Measurements from ENCODE around the gene TUT1. TPM values are rescaled to one million over a fixed set of nuclear protein-coding genes. Genes with fewer than 3 reads are reported as not detected.

The TUT1 gene
- 10.5 and 11.9 TPM in 2 replicates for total RNA-seq

GRCh38 chr11:62591448-62592145, at the start of gene TUT1:
TSS of gene TUT1 (minus strand) at chr11:62591523. CDS start at chr11:62591485, 38 bp downstream.

GRCh38 chr11:62621567-62622470, 30.5 kb upstream of the TUT1 start, which contains the start of gene B3GAT3:
TSS of gene B3GAT3 (minus strand) at chr11:62621986. CDS start at chr11:62621947, 39 bp downstream.

GRCh38 chr11:62612366-62613290, 21.3 kb upstream of the TUT1 start, which contains the start of the genes EML3 and ROM1:
TSS of gene EML3 (minus strand) at chr11:62612775. CDS start at chr11:62612457, 318 bp downstream.
TSS of gene ROM1 (plus strand) at chr11:62613257. CDS start at chr11:62613282, 25 bp downstream.

GRCh38 chr11:62601372-62602140, 10.2 kb upstream of the TUT1 start, which contains the start of gene MTA2:
TSS of gene MTA2 (minus strand) at chr11:62601865. CDS start at chr11:62601450, 415 bp downstream.

GRCh38 chr11:62573592-62574362, 17.5 kb downstream of the TUT1 start, which contains the start of gene EEF1G:
TSS of gene EEF1G (minus strand) at chr11:62573891. CDS start at chr11:62573842, 49 bp downstream.

GRCh38 chr11:62546244-62546928, 44.9 kb downstream of the TUT1 start, which contains the start of gene AHNAK:
TSS of gene AHNAK (minus strand) at chr11:62546806. CDS start at chr11:62536098, 10,708 bp downstream.

Other genes with a start within 250 kb of the TUT1 start
- not detected in 2 replicates for gene SCGB1A1, start 172.5 kb downstream of the TUT1 start, total RNA-seq
- gene AHNAK, start 44.7 kb downstream of the TUT1 start, total RNA-seq = 438 and 502 TPM in 2 replicates
- 1,923 and 1,968 TPM in 2 replicates for gene EEF1G, start 17.6 kb downstream of the TUT1 start, total RNA-seq
- 45.8 and 56.8 TPM in 2 replicates for gene MTA2, start 10.3 kb upstream of the TUT1 start, total RNA-seq
- 50.7 and 57.5 TPM in 2 replicates for gene EML3, start 21.3 kb upstream of the TUT1 start, total RNA-seq
- gene ROM1, start 21.7 kb upstream of the TUT1 start, total RNA-seq = 24.8 and 25.3 TPM in 2 replicates
- gene B3GAT3, start 30.5 kb upstream of the TUT1 start, total RNA-seq = 30.9 and 37.1 TPM in 2 replicates
- 322 and 338 TPM in 2 replicates for gene GANAB, start 55.1 kb upstream of the TUT1 start, total RNA-seq
- 24.1 and 26.5 TPM in 2 replicates for gene INTS5, start 61.8 kb upstream of the TUT1 start, total RNA-seq
- gene C11orf98, start 73.7 kb upstream of the TUT1 start, total RNA-seq = 24.8 and 38.0 TPM in 2 replicates
- gene CSKMT, start 73.8 kb upstream of the TUT1 start, total RNA-seq = 2.4 and 3.7 TPM in 2 replicates
- gene UQCC3, start 80.2 kb upstream of the TUT1 start, total RNA-seq = 7.5 and 8.7 TPM in 2 replicates
- 4.2 and 7.4 TPM in 2 replicates for gene LBHD1, start 80.7 kb upstream of the TUT1 start, total RNA-seq
- gene UBXN1, start 87.5 kb upstream of the TUT1 start, total RNA-seq = 115 and 150 TPM in 2 replicates
- 8.5 and 15.5 TPM in 2 replicates for gene LRRN4CL, start 98.0 kb upstream of the TUT1 start, total RNA-seq
- gene BSCL2, start 115.9 kb upstream of the TUT1 start, total RNA-seq = 15.4 and 27.1 TPM in 2 replicates
- not detected in 2 replicates for gene GNG3, start 116.2 kb upstream of the TUT1 start, total RNA-seq
- 18.1 and 23.8 TPM in 2 replicates for gene HNRNPUL2, start 135.9 kb upstream of the TUT1 start, total RNA-seq
- gene TTC9C, start 137.0 kb upstream of the TUT1 start, total RNA-seq = 22.8 and 36.6 TPM in 2 replicates
- gene ZBTB3, start 162.6 kb upstream of the TUT1 start, total RNA-seq = 9.4 and 10.8 TPM in 2 replicates
- gene POLR2G, start 170.1 kb upstream of the TUT1 start, total RNA-seq = 66.3 and 67.2 TPM in 2 replicates
- 11.8 and 13.9 TPM in 2 replicates for gene TAF6L, start 179.9 kb upstream of the TUT1 start, total RNA-seq
- gene TMEM179B, start 195.9 kb upstream of the TUT1 start, total RNA-seq = 60.1 and 80.1 TPM in 2 replicates
- gene TMEM223, start 200.5 kb upstream of the TUT1 start, total RNA-seq = 25.8 and 27.7 TPM in 2 replicates
- 33.1 and 35.5 TPM in 2 replicates for gene NXF1, start 213.9 kb upstream of the TUT1 start, total RNA-seq
- 31.7 and 41.2 TPM in 2 replicates for gene STX5, start 240.5 kb upstream of the TUT1 start, total RNA-seq
- gene TEX54, start 241.3 kb upstream of the TUT1 start, total RNA-seq = not detected in 2 replicates
- gene WDR74, start 248.1 kb upstream of the TUT1 start, total RNA-seq = 24.5 and 29.2 TPM in 2 replicates